Muscle layer of colon (tissue), 2 donors: ENCODE results near the gene CARHSP1.

Experiments
- H3K27ac ChIP-seq: one replicate; pipeline ENCODE4 v1.7.0; 2013; ENCODE audit warnings: low read depth, mild to moderate bottlenecking, low read length, moderate library complexity
- H3K27me3 ChIP-seq, 2 donors: one replicate each; pipeline ENCODE4 v1.7.0; 2013; ENCODE audit warnings: low read length in 2 of 2, mild to moderate bottlenecking in 2 of 2; ENCODE audit not compliant: insufficient read depth in 2 of 2, control insufficient read depth in 1 of 2
- H3K36me3 ChIP-seq: one replicate; pipeline ENCODE4 v1.7.0; 2013; ENCODE audit warnings: mild to moderate bottlenecking, low read length; ENCODE audit not compliant: insufficient read depth
- H3K4me1 ChIP-seq: one replicate; pipeline ENCODE4 v1.7.0; 2013; ENCODE audit warnings: mild to moderate bottlenecking, low read length; ENCODE audit not compliant: insufficient read depth
- H3K4me3 ChIP-seq, 2 donors: one replicate each; pipeline ENCODE4 v1.7.0; 2013; ENCODE audit warnings: low read length in 2 of 2, low read depth in 1 of 2, mild to moderate bottlenecking in 1 of 2, moderate library complexity in 1 of 2
- H3K9ac ChIP-seq: one replicate; pipeline ENCODE4 v1.7.0; 2013; ENCODE audit warnings: low read length
- H3K9me3 ChIP-seq: one replicate; pipeline ENCODE4 v1.7.0; 2013; ENCODE audit warnings: mild to moderate bottlenecking, low read length
- donor health status: abdominal sarcoma.
- donor health status: Adenocarcinoma of cecum.

CARHSP1 gene

DNA sequence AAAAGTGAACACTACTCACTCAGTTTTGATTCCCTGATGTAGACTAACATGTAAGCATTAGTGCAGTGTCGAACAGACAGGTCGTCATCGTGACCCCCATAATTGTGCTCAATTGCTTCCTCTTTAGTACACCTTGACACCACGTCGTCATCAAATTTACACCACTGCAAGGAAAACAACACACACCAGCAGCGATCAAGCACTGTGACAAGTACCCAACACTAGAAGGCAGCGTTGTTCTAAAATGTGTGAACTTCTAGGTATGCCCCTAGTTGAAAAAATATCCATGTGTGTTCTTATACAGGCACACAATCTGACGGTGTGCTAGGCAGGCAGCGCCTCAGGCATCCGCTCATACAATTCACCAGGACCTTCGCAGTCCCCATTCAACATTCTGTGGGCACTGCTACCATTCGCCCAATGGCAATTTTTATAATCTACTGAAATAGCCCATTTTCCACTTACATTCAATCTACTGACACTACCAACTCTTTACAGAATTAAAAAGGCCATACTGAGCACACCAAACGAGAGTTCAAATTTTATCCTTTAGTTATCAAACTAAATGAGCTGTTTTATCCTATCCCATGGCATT lies 36.5 kb upstream of the CARHSP1 start:
- Histone ChIP-seq H3K4me3 (no peak overlapping the region), H3K27me3 (no peaks in the 10 kb centered on the region), H3K9ac (no peak overlapping the region), H3K4me1 (no peaks in the 10 kb centered on the region), H3K9me3 (no peaks in the 10 kb centered on the region), H3K36me3 (peaks cover 77% of the 10 kb centered on the region), H3K27ac (no peak overlapping the region)

GRCh38 chr16:8904018-8904430 lies 35.2 kb upstream of the CARHSP1 start:
- H3K36me3 ChIP-seq = peaks cover 83% of the 10 kb centered on the region
- no peak overlapping the region for H3K27ac ChIP-seq
- no peaks in the 10 kb centered on the region for H3K27me3 ChIP-seq
- H3K4me3 ChIP-seq = no peak overlapping the region
- no peaks in the 10 kb centered on the region for H3K9me3 ChIP-seq
- H3K9ac ChIP-seq = no peak overlapping the region
- no peaks in the 10 kb centered on the region for H3K4me1 ChIP-seq

DNA sequence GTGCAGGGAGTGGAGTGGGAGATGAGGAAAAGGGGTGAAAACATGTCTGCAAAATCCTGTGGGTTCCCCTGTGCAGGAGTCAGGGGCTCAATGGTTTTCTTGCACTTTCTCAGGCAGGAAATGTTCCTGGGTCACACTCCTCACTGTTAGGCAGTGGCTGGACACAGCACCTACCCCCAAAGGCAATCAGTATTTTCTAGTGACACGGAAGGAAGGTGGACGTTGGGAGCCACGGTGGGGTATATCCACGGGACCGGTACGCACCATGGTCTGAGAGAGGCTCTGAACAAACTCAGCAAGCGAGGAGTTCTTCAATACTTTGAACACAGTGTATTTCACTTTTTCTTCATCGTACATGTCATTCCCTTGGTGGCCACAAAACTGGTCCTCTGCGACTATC lies 34.2 kb upstream of the CARHSP1 start:
- Histone ChIP-seq H3K36me3 (peaks cover 83% of the 10 kb centered on the region), H3K4me1 (no peaks in the 10 kb centered on the region), H3K9me3 (no peaks in the 10 kb centered on the region), H3K4me3 (no peak overlapping the region), H3K27me3 (no peaks in the 10 kb centered on the region), H3K9ac (no peak overlapping the region), H3K27ac (no peak overlapping the region)

DNA sequence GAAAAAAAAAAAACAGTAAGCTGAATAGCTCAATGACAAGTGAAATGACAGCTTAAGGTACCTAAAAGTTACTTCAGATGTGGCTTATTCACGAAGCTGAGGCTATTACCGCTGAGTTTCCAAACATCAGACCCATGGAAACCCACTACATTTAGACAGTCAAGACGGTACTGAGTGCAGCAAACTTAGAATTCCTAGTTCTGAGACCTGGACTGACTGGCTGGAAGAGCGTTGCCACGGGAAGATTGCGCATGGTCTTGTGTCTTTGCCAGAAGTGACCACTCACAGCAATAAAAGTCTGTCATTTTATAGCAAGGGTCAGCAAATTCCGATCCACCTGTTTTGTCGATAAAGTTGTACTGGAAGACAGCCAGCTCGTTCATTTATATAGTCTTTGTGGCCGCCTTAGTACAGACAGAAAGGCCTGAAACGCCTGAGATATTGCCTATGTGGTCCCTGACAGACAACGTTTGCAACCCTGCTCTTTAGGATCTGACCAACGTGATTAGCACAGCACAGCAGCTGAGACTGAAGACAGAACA lies 32.6 kb upstream of the CARHSP1 start:
- H3K27me3 ChIP-seq = no peaks in the 10 kb centered on the region
- H3K4me1 ChIP-seq = no peaks in the 10 kb centered on the region
- no peak overlapping the region for H3K27ac ChIP-seq
- H3K9ac ChIP-seq = no peak overlapping the region
- H3K4me3 ChIP-seq = no peak overlapping the region
- H3K36me3 ChIP-seq = peaks cover 87% of the 10 kb centered on the region
- no peaks in the 10 kb centered on the region for H3K9me3 ChIP-seq

GRCh38 chr16:8900343-8900742 lies 31.5 kb upstream of the CARHSP1 start:
- Histone ChIP-seq H3K36me3 (peaks cover 86% of the 10 kb centered on the region), H3K27ac (no peak overlapping the region), H3K4me1 (no peaks in the 10 kb centered on the region), H3K9me3 (no peaks in the 10 kb centered on the region), H3K9ac (no peak overlapping the region), H3K4me3 (no peak overlapping the region), H3K27me3 (no peaks in the 10 kb centered on the region)

DNA sequence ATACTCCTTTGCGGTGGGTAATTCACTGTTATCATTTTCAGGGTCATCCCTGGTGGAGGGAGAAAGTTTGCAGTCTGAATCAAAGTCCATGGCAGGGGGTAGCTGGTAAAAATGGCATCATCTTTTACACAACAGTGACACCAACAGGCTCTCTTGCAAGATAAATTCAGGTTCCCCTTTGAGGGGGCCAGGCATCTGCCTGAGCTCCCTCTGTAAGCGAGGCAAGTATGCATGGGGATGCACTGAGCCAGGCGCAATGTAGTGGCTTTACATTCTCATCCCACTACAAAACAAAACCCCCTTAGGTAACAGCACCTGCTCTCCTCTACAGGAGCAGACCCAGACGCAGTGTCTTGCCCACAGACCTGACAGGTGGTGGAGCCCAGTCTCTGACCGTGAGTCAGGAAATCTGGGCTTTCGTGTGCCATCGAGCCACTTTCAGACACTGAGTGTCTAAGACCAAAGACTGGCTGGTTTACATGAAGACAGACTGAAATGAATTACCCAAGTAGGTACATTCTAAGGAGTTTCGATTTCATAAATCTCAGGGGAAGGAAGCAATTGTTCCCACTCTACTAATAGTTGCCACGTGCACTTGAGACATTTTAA lies 31.0 kb upstream of the CARHSP1 start:
- H3K4me1 ChIP-seq = no peaks in the 10 kb centered on the region
- H3K36me3 ChIP-seq = peaks cover 86% of the 10 kb centered on the region
- H3K27ac ChIP-seq = no peak overlapping the region

DNA sequence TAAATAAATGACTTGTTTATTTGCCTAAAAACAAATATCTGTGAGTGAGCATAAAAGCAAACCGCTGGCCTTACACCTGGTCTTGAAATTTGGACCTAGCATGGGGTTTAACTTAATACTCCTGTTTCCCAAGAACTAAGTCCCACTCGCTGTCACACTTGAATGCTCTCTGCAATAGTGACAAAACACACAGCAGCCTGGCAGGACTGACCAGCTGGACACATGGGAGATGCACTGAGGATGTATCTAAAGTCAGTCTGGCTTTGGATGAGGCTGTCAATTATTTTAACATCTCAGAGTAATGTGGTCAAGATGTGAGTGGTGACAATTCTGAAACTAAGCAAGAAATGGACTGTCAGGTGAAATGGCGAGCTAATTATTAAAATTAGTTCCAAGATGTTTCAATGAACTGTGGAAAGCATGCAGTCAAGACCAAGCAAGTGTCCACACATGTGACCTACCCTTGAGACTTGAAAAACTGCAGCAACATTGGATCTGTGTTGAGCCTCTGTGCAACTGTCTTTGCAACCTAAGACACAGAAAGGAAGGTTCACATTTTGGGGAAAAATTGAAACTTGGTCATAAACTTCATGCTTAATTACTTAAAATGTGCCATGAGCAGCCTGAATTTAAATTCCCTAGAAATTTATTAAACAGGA lies 30.0 kb upstream of the CARHSP1 start:
- Histone ChIP-seq H3K36me3 (peaks cover 89% of the 10 kb centered on the region), H3K27ac (no peak overlapping the region), H3K27me3 (no peaks in the 10 kb centered on the region), H3K4me1 (no peaks in the 10 kb centered on the region), H3K9me3 (no peaks in the 10 kb centered on the region), H3K9ac (no peak overlapping the region), H3K4me3 (no peak overlapping the region)

More for the DNA sequence above, 31.0 kb upstream of the CARHSP1 start:
- H3K9me3 ChIP-seq = no peaks in the 10 kb centered on the region
- H3K9ac ChIP-seq = no peak overlapping the region
- H3K27me3 ChIP-seq = no peaks in the 10 kb centered on the region
- H3K4me3 ChIP-seq = no peak overlapping the region

DNA sequence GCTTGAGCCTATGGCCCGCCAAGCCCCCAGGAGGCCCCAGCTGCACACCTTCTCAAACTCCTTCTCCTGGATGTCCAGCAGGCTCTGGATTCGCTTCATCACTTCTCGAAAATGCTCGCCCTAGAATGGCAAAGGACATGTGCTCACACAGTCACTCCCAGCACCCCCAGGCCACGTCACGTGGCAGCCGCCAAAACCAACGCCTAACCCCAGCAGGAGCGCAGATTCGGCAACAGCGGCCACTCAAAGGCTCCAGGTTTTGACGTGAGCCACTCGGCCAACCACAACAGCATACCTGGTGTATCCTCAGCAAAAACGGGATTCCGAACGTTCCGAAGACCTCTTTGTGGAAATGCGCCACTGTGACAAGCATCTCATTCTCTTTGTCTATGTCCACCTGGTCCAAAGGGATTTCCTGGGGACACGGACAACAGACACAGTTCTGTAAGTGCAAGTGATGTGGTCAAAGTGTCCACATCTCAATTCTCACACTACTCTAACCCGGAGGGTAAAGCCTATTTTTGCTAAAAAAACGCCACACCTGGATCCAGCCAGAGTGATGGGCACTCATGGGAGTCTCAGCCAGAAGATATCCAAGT lies 26.0 kb upstream of the CARHSP1 start:
- no peak overlapping the region for H3K4me3 ChIP-seq
- peaks cover 92% of the 10 kb centered on the region for H3K36me3 ChIP-seq
- H3K27ac ChIP-seq = no peak overlapping the region
- H3K27me3 ChIP-seq = no peaks in the 10 kb centered on the region
- H3K9ac ChIP-seq = no peak overlapping the region
- H3K9me3 ChIP-seq = no peaks in the 10 kb centered on the region
- no peaks in the 10 kb centered on the region for H3K4me1 ChIP-seq

GRCh38 chr16:8893976-8894690 lies 25.3 kb upstream of the CARHSP1 start:
- Histone ChIP-seq H3K36me3 (peaks cover 89% of the 10 kb centered on the region), H3K4me3 (no peak overlapping the region), H3K27me3 (no peaks in the 10 kb centered on the region), H3K9me3 (no peaks in the 10 kb centered on the region), H3K4me1 (no peaks in the 10 kb centered on the region), H3K9ac (no peak overlapping the region), H3K27ac (no peak overlapping the region)

DNA sequence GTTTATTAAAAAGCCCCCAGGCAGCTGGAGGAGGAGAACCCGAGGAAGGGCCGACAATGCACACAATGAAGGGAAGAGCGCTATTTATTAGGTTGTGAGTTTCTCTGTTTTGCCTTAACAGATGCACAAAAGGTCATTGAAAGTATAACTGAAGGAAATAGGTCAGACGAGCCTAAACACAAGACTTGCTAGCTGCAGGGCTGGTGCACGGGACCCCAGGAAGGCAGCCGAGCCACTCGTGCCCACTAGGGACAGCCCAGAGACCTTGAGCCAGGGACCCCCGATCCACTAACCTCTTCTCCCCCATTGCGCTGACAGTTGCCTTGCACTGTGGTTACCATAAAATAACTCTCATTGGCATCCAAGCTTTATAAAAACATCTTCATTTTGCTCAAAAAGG lies 24.6 kb upstream of the CARHSP1 start:
- H3K27ac ChIP-seq = no peak overlapping the region
- H3K4me1 ChIP-seq = no peaks in the 10 kb centered on the region
- no peaks in the 10 kb centered on the region for H3K27me3 ChIP-seq
- H3K36me3 ChIP-seq = peaks cover 82% of the 10 kb centered on the region
- no peak overlapping the region for H3K9ac ChIP-seq
- no peaks in the 10 kb centered on the region for H3K9me3 ChIP-seq
- H3K4me3 ChIP-seq = no peak overlapping the region

- Histone ChIP-seq H3K27me3 (no peaks in the 10 kb centered on the region), H3K36me3 (peaks cover 73% of the 10 kb centered on the region), H3K9me3 (no peaks in the 10 kb centered on the region), H3K4me1 (peaks cover 6% of the 10 kb centered on the region), H3K4me3 (no peak overlapping the region), H3K27ac (no peak overlapping the region), H3K9ac (no peak overlapping the region)
These were observed 23.3 kb upstream of the CARHSP1 start for GRCh38 chr16:8892101-8892575.
